Measurements from ENCODE around the gene BLOC1S1. TPM values are rescaled to one million over a fixed set of nuclear protein-coding genes. Genes with fewer than 3 reads are reported as not detected.

BLOC1S1 gene
- total RNA-seq, 4 donors from 2014 or later = 158 to 494 (median 381) TPM

DNA sequence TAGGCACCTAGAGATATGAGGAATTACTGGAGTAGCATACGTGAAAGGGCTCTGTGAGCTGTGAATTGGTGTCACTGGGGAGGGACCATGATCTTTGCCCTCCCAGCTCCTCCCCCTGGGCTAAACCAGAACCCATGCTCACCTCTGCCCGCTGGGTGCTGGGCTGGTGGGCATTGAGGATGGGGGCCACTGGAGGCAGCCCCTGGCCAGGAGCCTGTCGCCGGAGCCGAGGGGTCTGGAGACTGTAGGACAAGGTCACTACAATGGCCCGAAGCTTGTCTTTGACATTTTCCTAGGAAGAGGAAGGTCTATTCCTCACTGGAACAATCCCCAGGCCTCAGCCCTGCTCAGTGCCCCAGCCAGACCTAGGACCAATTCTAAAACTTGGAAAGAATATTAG, 19.7 kb upstream of the BLOC1S1 start:
- Histone ChIP-seq H3K27ac (no peak overlapping the region), H3K4me3 (no peak overlapping the region), H3K9me3 (no peaks in the 10 kb centered on the region), H3K4me1 (no peaks in the 10 kb centered on the region), H3K36me3 (no peaks in the 10 kb centered on the region), H3K27me3 (no peaks in the 10 kb centered on the region)
- TF ChIP-seq POLR2A (IDR thresholded peaks at IDR 0.05) (no peak), EP300 (IDR thresholded peaks at IDR 0.05; ENCODE audit: low read depth) (no peak), POLR2AphosphoS5 (IDR thresholded peaks at IDR 0.05) (no peak)
- TF ChIP-seq, protein P1, sequence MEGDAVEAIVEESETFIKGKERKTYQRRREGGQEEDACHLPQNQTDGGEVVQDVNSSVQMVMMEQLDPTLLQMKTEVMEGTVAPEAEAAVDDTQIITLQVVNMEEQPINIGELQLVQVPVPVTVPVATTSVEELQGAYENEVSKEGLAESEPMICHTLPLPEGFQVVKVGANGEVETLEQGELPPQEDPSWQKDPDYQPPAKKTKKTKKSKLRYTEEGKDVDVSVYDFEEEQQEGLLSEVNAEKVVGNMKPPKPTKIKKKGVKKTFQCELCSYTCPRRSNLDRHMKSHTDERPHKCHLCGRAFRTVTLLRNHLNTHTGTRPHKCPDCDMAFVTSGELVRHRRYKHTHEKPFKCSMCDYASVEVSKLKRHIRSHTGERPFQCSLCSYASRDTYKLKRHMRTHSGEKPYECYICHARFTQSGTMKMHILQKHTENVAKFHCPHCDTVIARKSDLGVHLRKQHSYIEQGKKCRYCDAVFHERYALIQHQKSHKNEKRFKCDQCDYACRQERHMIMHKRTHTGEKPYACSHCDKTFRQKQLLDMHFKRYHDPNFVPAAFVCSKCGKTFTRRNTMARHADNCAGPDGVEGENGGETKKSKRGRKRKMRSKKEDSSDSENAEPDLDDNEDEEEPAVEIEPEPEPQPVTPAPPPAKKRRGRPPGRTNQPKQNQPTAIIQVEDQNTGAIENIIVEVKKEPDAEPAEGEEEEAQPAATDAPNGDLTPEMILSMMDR (IDR thresholded peaks at IDR 0.05) = no peak
- intact Hi-C loops (cut with DNase I; ENCODE audit: low total_unique reads) (no loop called here), in situ Hi-C loops (cut with MboI; ENCODE audit: low pct_ligation_motif_present in 1 of 4, low pct_unique_long_range_greater_than_20kb in 1 of 4, low sequenced_read_pairs in 3 of 4) (no loop called here)
- WGBS, 2 donors (ENCODE audit: low coverage in 1 of 2) = 84% methylated on average over 6 of the region's 6 CpGs; no CpG with 5 or more reads in 1 of the 2 donors
- DNase-seq = no peak

DNA sequence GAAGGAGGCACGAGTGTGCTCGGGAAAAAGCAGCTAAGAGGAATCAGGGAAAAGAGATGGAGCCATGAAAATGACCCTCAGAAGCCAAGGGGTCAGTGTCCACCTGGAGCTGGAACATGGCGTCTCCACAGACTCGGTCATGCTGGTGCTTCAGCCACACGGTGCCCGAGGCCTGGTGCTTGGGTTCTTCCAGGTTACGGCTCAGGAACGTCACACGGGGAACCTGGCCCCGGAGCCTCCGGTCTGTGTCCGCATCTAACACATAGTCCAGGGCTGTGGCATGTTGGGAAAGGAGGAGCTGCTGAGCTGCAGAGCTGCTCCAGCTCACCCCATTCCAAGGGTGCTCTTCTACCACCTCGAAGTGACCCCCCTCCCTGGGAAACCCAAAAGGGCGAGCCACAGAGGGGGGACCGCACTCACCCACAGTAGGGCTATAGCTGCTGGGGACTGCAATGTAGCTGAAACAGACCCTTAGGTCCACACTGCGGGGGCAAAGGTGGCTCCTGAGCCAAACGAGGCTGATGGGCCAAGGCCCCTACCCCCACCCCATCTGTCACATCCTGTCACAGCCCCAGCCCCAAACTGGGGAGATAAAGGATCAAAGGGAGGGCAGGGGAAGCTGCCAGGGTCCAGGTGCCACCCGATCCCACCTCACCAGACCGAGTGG, 18.9 kb upstream of the BLOC1S1 start:
- WGBS, 2 donors (ENCODE audit: low coverage in 1 of 2) = 85 to 90% methylated on average over 2 to 13 of the region's 19 CpGs
- TF ChIP-seq, protein P1 (IDR thresholded peaks at IDR 0.05) = no peak
- no peak for TF ChIP-seq EP300 (IDR thresholded peaks at IDR 0.05; ENCODE audit: low read depth)
- no peak for TF ChIP-seq POLR2A (IDR thresholded peaks at IDR 0.05)
- no peak for TF ChIP-seq POLR2AphosphoS5 (IDR thresholded peaks at IDR 0.05)
- Histone ChIP-seq H3K27ac (no peak overlapping the region), H3K4me3 (no peak overlapping the region), H3K36me3 (no peaks in the 10 kb centered on the region), H3K9me3 (no peaks in the 10 kb centered on the region), H3K4me1 (no peaks in the 10 kb centered on the region), H3K27me3 (no peaks in the 10 kb centered on the region)
- intact Hi-C loops (cut with DNase I; ENCODE audit: low total_unique reads) = no loop called here
- DNase-seq = no peak
- in situ Hi-C loops (cut with MboI; ENCODE audit: low pct_ligation_motif_present in 1 of 4, low pct_unique_long_range_greater_than_20kb in 1 of 4, low sequenced_read_pairs in 3 of 4) = no loop called here

DNA sequence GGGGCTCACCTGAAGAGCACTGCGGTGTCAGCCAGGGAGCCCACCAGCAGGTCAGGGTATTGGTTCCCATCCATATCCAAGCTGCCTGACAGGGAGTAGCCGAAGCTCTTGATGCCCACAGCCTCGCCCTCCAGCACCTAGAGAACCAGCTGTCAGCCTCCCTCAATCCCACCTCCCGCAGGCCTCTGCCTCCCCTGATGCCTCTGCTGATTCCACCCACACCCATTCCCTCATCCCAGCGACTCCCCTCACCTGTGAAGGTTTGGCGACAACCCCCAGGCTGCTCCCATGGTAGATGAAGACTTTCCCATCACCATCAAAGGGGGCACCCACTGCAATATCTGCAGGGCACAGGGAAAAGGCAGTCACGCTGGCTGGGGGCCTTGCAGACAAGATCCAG, 18.2 kb upstream of the BLOC1S1 start:
- Histone ChIP-seq H3K9me3 (no peaks in the 10 kb centered on the region), H3K27ac (no peak overlapping the region), H3K36me3 (no peaks in the 10 kb centered on the region), H3K27me3 (no peaks in the 10 kb centered on the region), H3K4me3 (no peak overlapping the region), H3K4me1 (peaks cover 0 to 5% (median 0%) of the 10 kb centered on the region in 4 donors)
- intact Hi-C loops (cut with DNase I; ENCODE audit: low total_unique reads) = no loop called here
- no peak for TF ChIP-seq POLR2A (IDR thresholded peaks at IDR 0.05)
- TF ChIP-seq EP300 (IDR thresholded peaks at IDR 0.05; ENCODE audit: low read depth) = no peak
- TF ChIP-seq, protein P1 (IDR thresholded peaks at IDR 0.05) = no peak
- no peak for TF ChIP-seq POLR2AphosphoS5 (IDR thresholded peaks at IDR 0.05)
- WGBS, 2 donors (ENCODE audit: low coverage in 1 of 2) = 88% methylated on average over 7 of the region's 7 CpGs; no CpG with 5 or more reads in 1 of the 2 donors
- in situ Hi-C loops (cut with MboI; ENCODE audit: low pct_ligation_motif_present in 1 of 4, low pct_unique_long_range_greater_than_20kb in 1 of 4, low sequenced_read_pairs in 3 of 4) = no loop called here
- peak; percentile 5 for DNase-seq

DNA sequence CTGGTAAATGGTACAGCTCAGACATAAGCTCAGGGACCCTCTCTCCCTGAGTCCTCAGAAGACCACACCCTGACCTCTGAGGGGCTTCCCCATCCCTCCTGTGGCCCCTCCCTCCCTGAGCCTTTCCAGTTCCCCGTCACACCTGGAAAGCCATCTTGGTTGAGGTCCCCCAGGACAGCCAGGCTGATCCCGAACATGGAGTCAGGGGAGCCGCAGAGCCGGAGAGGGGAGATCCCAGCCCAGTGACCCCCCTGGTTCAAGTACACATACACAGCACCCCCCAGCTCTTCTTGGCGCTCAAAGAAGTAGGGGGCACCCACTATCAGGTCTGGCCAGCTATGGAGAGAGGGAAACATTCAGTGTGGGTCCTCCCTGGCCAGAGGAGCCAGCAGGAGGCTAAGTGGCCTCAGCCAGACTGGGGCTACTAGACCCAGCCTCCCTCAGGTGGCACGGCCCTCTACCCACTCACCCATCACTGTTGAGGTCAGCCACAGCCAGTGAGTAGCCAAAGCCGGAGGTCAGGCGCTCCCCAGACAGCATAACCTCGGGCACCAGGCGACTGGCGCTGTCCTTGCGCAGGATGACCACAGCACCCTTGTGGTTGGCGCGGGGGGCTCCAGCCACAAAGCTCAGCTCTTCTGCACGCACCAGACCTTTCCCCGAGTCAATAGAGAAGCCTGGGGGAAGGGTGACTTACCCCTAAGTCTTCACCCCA, 17.4 kb upstream of the BLOC1S1 start:
- H3K27ac ChIP-seq = no peak overlapping the region
- 53 to 92% methylated on average over 2 to 16 of the region's 16 CpGs for WGBS, 2 donors (ENCODE audit: low coverage in 1 of 2)
- no peak overlapping the region for H3K4me3 ChIP-seq
- peak; percentile 2 for DNase-seq
- TF ChIP-seq, protein P1 (IDR thresholded peaks at IDR 0.05) = no peak
- no peak for TF ChIP-seq EP300 (IDR thresholded peaks at IDR 0.05; ENCODE audit: low read depth)
- no peak for TF ChIP-seq POLR2A (IDR thresholded peaks at IDR 0.05)
- TF ChIP-seq POLR2AphosphoS5 (IDR thresholded peaks at IDR 0.05) = no peak
- in situ Hi-C loops (cut with MboI; ENCODE audit: low pct_ligation_motif_present in 1 of 4, low pct_unique_long_range_greater_than_20kb in 1 of 4, low sequenced_read_pairs in 3 of 4) (no loop called here), intact Hi-C loops (cut with DNase I; ENCODE audit: low total_unique reads) (no loop called here)
- H3K36me3 ChIP-seq = no peaks in the 10 kb centered on the region
- no peaks in the 10 kb centered on the region for H3K27me3 ChIP-seq
- H3K4me1 ChIP-seq = peaks cover 0 to 9% (median 0%) of the 10 kb centered on the region in 4 donors
- no peaks in the 10 kb centered on the region for H3K9me3 ChIP-seq

Data from transverse colon (tissue), 4 donors.